ENCODE results near the gene HOXD8. TPM values are rescaled to one million over a fixed set of nuclear protein-coding genes. Genes with fewer than 3 reads are reported as not detected.

The HOXD8 gene
- total and polyA plus RNA-seq, 9 of the 15 experiments (the other 6 are each of a cell fraction or from before 2014, with no cell fraction given) = 0.04 to 0.15 TPM; not detected in 7

DNA sequence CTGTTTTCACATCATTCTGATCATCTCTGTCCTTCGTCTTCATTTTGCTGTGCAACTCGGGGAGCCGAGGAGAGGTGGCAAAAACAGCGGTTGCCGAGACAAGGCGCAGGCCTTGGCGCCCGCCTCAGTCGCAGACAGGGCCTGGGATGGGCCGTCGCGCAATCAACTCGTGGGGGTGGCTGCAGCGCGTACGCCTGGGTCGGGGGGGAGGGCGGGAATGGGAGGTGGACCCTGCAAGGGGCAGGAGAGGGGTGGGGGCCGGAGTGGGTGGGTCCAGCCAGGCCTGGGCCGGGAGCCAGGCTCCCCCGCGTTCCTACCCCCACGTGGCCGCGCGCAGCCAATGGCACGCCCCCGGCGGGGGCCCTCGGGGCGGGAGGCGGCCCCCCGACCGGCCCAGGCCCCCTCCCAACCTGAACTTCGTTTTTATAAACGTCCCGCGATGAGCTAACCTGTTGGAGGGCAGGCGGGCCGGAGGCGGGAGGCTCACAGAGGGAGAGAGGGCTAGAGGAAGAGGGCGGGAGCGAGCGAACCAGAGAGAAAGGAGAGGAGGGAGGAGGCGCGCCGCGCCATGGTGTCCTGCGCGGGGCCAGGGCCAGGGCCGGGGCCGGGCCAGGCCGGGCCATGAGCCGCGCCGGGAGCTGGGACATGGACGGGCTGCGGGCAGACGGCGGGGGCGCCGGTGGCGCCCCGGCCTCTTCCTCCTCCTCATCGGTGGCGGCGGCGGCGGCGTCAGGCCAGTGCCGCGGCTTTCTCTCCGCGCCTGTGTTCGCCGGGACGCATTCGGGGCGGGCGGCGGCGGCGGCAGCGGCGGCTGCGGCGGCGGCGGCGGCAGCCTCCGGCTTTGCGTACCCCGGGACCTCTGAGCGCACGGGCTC lies 37.0 kb upstream of the HOXD8 start, which contains the start of gene HOXD13:
HOXD13 (plus strand) TSS at position 452 of the 875 bp plus-strand sequence; CDS start at position 622, 170 bp downstream.
- WGBS (ENCODE audit: insufficient coverage, low coverage, missing lambda C conversion rate) = 38% methylated on average over 31 of the region's 95 CpGs
- Histone ChIP-seq H3K9ac (ENCODE audit: insufficient read depth in 1 of 2, low read depth in 2 of 2, low read length in 2 of 2) (no peak within 1 kb of the TSS), H2AFZ (ENCODE audit: low read depth, low read length) (no peak within 1 kb of the TSS), H3K36me3 (ENCODE audit: control insufficient read depth, insufficient read depth, low read length) (no peaks in the 10 kb centered on the region), H3K27ac (ENCODE audit: extremely low read depth, low read depth, low read length) (no peak within 1 kb of the TSS), H3K4me1 (replicated peaks in 1 of 2; ENCODE audit: control insufficient read depth in 2 of 2, insufficient read depth in 2 of 2, low read length in 2 of 2) (peaks cover 8 to 23% of the 10 kb centered on the region in 2 experiments), H3K27me3 (ENCODE audit: control insufficient read depth in 2 of 2, insufficient read depth in 2 of 2, low read length in 2 of 2) (peaks cover 65 to 75% of the 10 kb centered on the region in 2 experiments), H4K20me1 (replicated peaks; ENCODE audit: control insufficient read depth, insufficient read depth, low read length) (peaks cover 5% of the 10 kb centered on the region; the same call in 1 of the 2 replicates), H3K4me3 (no peak within 1 kb of the TSS), H3K9me1 (ENCODE audit: control insufficient read depth, insufficient read depth, low read length) (no peaks in the 10 kb centered on the region), H3K4me2 (ENCODE audit: insufficient read depth, low read length) (no peak within 1 kb of the TSS), H3K9me3 (replicated peaks; ENCODE audit: control insufficient read depth, insufficient read depth, low read depth, low read length) (no peaks in the 10 kb centered on the region), H3K79me2 (ENCODE audit: control insufficient read depth, insufficient read depth, low read length) (no peaks in the 10 kb centered on the region)
- intact Hi-C loops (cut with micrococcal nuclease) = no loop called here
- ChIA-PET CTCF (ENCODE audit: low intra/inter-chr PET ratio) (interaction anchor here (0.6 kb wide), 1 partner anchor 408 kb away, joined by 3 read pairs; no protein-coding TSS in a partner anchor), POLR2A (no interaction called here)
- FAIRE-seq (no peak), ATAC-seq (no peak), DNase-seq (ENCODE audit: extremely low read depth in 1 of 4, low spot score in 3 of 4) (peak in 2 of 4 experiments; percentile 33 to 36)
- TF ChIP-seq NFYB (IDR thresholded peaks at IDR 0.05; ENCODE audit: extremely low read depth, insufficient read length) (no peak), TBP (optimal IDR thresholded peaks at IDR 0.05; ENCODE audit: low read depth, low read length) (no peak), GABPA (tag; conservative IDR thresholded peaks at IDR 0.05; ENCODE audit: low read depth) (no peak), ATF1 (CRISPR knock-in tag; IDR thresholded peaks at IDR 0.05) (no peak), ATF1 (tag; IDR thresholded peaks at IDR 0.05) (no peak), RB1 (IDR thresholded peaks at IDR 0.05; ENCODE audit: low read depth) (no peak), CHD4 (IDR thresholded peaks at IDR 0.05; ENCODE audit: insufficient read depth, insufficient replicate concordance, low read depth, low read length, poor library complexity, severe bottlenecking) (no peak)
- TF ChIP-seq, protein P1, sequence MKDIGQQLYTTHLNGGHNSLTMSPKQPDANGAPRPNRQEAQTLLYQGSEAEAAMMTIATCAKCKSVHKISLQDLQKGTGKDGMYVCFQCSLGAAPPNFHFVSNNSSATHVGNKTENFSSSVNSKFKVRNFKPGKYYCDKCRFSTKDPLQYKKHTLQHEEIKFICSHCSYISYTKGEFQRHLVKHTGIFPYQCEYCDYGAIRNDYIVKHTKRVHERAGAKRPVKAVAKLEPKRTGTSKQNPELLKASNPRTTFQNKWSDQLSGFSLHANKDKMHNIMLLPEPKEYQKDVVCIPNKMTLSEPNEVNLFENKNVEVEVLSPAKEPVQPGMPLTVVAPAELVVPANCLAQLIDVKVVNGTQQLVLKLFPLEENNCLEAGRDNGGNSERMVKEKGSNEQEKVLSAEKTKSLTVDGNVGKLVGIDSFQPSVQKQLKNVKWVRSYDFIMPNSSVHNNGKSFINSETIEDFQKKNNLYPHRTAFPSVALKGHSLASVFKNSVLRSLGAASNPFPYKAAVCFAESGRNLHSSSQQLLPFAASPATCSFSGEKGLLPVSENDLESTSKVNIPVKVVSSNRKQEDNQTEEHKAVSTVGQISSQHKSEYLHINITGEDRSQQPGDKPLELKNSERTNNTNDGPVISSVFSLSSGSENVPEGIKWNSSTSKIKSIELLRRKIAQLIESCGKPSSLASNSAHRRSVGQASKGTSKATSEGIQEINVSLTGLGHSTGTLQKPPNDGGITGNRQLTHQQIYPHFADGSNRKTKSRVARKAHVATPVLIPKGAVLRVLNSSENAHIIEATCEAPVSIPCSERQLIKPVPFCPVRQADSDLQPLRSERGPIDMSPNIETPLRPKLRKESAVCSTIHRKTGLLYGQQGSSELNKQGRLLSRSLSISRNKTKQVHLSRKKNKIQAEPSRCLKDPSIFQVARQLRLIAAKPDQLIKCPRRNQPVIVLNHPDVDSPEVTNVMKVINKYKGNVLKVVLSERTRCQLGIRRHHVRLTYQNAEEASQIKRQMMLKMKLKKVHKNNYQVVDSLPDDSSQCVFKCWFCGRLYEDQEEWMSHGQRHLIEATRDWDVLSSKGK (CRISPR knock-in tag; IDR thresholded peaks at IDR 0.05) = no peak
- BruUV-seq (replicated peaks) = no TSS peak
- in situ Hi-C loops (cut with MboI) = loop anchor here (25.0 kb wide), 1 partner anchor 1055 kb away; no protein-coding TSS in a partner anchor

Measured in K562 (cell line).